GM12864 (cell line): ENCODE results near the gene MBD1.
"Not testable (repeated sequence)": the region's sequence is repeated elsewhere in the genome, so short reads cannot be mapped to it uniquely, and the experiment has no call there.

Source experiments
- DNase-seq: peaks from one replicate; pipeline ENCODE4 v3.0.0-alpha.2; 2011; ENCODE audit warnings: low read depth
- H3K4me3 ChIP-seq: 2 replicates; pipeline ENCODE4 v1.5.1; 2011; ENCODE audit warnings: mild to moderate bottlenecking, low read depth, low read length, control low read depth
- TF ChIP-seq, protein P1 (sequence below): IDR thresholded peaks from 2 replicates; pipeline ENCODE4 v1.5.1; 2011; ENCODE audit warnings: low read depth, mild to moderate bottlenecking, moderate library complexity, low read length, control low read depth, inconsistent platforms; ENCODE audit errors: missing control alignments

Gene MBD1

DNA sequence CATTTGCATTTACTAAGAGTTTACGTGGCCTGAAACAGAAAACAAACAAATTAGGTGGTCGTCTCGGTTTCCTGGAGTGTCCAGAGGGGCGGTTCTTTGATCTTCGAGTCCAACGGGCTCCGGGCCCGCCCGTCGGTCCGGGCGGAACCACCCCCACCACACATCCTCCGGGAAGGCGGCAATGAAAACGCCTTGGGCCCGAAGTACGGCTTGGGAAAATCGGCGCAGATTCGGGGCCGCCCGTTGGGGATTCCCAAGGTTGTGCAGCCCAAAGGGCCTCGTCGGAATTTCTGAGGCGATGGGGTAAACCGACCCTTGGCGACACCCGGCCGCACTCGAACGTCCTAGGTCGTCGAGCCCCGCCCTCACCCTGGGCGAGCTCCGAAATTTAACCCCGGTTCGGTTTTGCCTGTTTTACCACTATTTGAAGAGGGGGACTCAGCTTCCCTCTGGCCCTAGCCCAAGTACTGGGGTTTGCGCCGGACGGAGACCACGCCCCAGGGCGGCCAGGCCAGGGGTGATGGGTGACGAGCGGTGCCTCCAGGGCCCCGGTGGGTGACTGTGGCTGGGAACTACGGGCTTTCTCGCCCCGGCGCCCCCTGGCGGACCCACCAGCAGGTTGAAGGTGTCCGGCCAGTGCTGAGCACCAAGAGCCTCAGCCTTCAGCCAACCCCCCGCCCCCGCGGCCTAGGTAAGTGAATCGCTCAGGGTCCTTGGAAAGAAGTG lies 13.1 kb downstream of the MBD1 start:
- DNase-seq: peak; percentile 75
- TF ChIP-seq, protein P1, sequence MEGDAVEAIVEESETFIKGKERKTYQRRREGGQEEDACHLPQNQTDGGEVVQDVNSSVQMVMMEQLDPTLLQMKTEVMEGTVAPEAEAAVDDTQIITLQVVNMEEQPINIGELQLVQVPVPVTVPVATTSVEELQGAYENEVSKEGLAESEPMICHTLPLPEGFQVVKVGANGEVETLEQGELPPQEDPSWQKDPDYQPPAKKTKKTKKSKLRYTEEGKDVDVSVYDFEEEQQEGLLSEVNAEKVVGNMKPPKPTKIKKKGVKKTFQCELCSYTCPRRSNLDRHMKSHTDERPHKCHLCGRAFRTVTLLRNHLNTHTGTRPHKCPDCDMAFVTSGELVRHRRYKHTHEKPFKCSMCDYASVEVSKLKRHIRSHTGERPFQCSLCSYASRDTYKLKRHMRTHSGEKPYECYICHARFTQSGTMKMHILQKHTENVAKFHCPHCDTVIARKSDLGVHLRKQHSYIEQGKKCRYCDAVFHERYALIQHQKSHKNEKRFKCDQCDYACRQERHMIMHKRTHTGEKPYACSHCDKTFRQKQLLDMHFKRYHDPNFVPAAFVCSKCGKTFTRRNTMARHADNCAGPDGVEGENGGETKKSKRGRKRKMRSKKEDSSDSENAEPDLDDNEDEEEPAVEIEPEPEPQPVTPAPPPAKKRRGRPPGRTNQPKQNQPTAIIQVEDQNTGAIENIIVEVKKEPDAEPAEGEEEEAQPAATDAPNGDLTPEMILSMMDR: peak; percentile 86
- H3K4me3 ChIP-seq: peak overlapping the region; percentile 34

DNA sequence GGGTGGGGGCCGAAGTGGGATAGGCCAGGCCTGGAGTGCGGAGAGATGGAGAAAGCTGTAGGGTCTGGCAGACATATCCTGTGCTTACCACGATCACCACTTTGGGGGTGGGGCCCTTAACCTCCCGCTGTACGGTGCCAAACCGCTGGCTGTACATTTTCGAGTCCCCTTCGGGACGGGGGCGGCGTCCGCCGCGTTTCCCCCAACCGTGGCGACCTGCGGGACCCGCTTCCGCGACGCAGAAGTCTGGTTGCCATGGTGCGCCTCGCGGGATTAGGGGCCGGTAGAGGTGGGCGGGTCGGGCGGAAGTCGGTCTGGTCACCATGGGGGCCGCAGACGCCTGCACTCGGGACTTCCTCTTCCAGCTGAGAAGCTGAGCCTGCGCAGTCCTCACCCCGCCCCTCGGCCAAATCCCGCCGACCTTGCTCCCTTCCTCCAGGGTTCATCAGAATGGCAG lies 15.0 kb downstream of the MBD1 start, which contains the start of gene CFAP53:
Gene CFAP53, minus strand, starts transcription at position 248 of the 457 bp plus-strand sequence. Its CDS starts 91 bp downstream, at position 157.
- H3K4me3 ChIP-seq: peak within 1 kb of the TSS; percentile 64
- TF ChIP-seq, protein P1: no peak
- DNase-seq: peak; percentile 78

DNA sequence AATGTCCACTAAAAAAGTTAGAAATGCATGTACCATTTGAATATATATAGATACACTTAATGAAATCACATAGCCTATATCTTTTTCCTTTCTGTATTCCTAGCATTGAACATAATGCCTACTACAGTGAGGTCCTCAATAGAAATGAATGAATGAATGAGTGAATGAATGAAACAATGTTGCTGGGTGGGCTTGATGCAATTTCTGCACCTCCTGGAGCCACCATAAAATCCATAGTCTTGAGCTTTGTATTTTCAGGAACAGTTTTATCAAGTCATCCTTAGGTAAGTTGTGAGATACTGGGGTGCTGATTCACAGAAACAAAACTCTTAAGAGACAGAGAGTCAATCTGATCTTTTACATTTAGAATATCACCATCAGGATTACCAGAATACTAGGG lies 18.3 kb downstream of the MBD1 start:
- H3K4me3 ChIP-seq: no peak overlapping the region
- TF ChIP-seq, protein P1: no peak
- DNase-seq: no peak

DNA sequence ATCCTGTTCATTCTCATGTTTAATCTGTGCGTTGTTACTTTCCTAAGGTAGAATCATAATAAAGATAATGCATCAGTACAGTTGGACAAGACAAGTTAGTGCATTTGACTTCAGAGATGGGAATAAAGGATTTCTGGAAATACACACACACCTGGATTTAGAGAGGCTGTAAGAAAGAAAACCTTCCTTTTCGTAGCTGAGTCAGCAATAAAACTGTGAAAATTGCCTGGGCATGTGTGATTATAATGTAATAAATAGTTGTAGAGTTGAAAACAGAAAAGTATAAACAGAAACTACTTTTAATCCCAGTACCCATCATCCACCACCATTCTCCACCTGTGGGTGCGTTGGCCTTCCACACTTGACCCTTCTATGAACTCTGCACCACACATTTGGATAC lies 30.4 kb downstream of the MBD1 start:
- no peak overlapping the region for H3K4me3 ChIP-seq
- TF ChIP-seq, protein P1: no peak
- no peak for DNase-seq

DNA sequence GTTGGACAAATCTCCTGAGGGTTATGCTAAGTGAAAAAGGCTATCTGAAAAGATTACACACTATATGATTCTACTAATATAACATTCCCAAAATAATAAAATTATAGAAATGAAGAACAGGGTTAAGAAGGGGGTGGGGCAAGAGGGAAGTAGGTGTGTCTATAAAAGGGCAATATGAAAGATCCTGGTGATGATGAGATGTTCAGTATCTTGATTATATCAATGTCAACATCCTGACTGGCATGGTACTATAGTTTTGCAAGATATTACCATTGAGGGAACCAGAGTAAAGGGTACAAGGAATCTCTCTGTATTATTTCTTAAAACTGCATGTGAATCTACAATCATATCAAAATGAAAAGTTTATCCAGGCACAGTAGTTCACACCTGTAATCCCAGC lies 31.7 kb downstream of the MBD1 start:
- DNase-seq: no peak
- no peak overlapping the region for H3K4me3 ChIP-seq
- TF ChIP-seq, protein P1: no peak

DNA sequence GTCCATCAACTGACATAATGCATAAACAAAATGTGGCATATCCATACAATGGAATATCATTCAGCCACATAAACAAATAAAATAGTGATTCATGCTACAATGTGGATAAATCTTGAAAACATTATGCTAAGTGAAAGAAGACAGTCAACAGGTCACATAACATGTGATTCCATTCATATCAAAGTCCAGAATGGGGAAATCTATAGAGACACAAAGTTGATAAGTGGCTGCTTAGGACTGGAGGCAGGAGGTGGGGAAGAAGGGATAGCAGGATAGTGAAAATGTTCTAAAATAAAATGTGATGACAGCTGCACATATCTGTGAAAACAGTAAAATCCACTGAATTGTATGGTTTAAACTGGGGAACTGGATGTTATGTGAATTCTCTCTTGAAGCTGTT lies 33.8 kb downstream of the MBD1 start:
- no peak overlapping the region for H3K4me3 ChIP-seq
- no peak for DNase-seq
- TF ChIP-seq, protein P1: no peak

DNA sequence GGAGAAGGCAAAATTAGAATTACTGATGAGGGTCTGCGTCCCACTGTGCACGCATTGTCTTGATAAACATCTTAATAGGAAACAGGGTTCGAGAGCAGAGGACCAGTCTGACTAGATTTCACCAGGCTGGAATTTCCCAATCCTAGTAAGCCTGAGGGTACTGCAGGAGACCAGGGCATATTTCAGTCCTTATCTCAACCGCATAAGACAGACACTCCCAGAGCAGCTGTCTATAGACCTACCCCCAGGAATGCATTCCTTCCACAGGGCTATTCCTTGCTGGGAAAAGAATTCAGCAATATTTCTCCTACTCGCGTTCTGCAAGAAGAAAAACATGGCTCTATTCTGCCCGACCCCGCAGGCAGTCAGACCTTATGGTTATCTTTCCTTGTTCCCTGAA lies 39.6 kb downstream of the MBD1 start:
- not testable (repeated sequence) for DNase-seq

More for the DNA sequence above, 39.6 kb downstream of the MBD1 start:
- H3K4me3 ChIP-seq: not testable (repeated sequence)
